HCT116 (cell line): ENCODE data around the gene LIPH. TPM values are rescaled to one million over a fixed set of nuclear protein-coding genes. Genes with fewer than 3 reads are reported as not detected.

ENCODE experiments used
- ATAC-seq: fragments of 200-7000 bp; cut with Tn5 transposase; 2 replicates; pipeline ENCODE4 v1.9.1; 2020; ENCODE audit warnings: mild to moderate bottlenecking, moderate library complexity
- BruUV-seq: library from RNA; stranded (reverse); fragments of 400-500 nt; replicated peaks from 2 replicates; lab custom pipeline; 2021; lab: Mats Ljungman, UMichigan
- CTCF ChIA-PET: fragments of 300-600 bp; sonication (Branson Sonifier 250); formaldehyde crosslinking; loops from one replicate; lab custom pipeline; 2021; ENCODE audit warnings: antibody characterized with exemption; lab: Charles Lee
- POLR2A ChIA-PET: fragments of 300-600, 350-600 bp; sonication (Branson Sonifier 250); formaldehyde crosslinking; loops from one replicate; lab custom pipeline; 2021; ENCODE audit warnings: antibody characterized with exemption; lab: Charles Lee
- RAD21 ChIA-PET, 2 experiments: fragments of 300-600 bp; sonication (Branson Sonifier 250); formaldehyde crosslinking; loops; one replicate each; lab custom pipeline; 2023; ENCODE audit warnings: low total read pairs in 2 of 2; ENCODE audit not compliant: uncharacterized antibody in 2 of 2, unreplicated experiment in 2 of 2, low non-redundant PET in 1 of 2; lab: Charles Lee
- DNase-seq: peaks from one replicate; pipeline ENCODE4 v3.0.0-alpha.2; 2010; ENCODE audit warnings: low read depth, low spot score
- H2AFZ ChIP-seq: fragments of 200-600 bp; shearing (Covaris generic), sonication (generic); 2 replicates; pipeline ENCODE4 v1.6.1; 2017; ENCODE audit warnings: low read depth, mixed run types, mixed read lengths, antibody characterized with exemption, low read length; ENCODE audit not compliant: poor library complexity, severe bottlenecking
- H3K27ac ChIP-seq: 2 replicates; pipeline ENCODE4 v1.5.1; 2012; ENCODE audit warnings: low read depth, low read length
- H3K27me3 ChIP-seq: fragments of 200-600 bp; sonication (generic); 2 replicates; pipeline ENCODE4 v1.6.1; 2016; ENCODE audit warnings: mixed run types, low read length, mixed read lengths; ENCODE audit not compliant: insufficient read depth
- H3K36me3 ChIP-seq, 2 experiments: fragments of 200-500 bp in 1 of 2; fragments of 200-600 bp in 1 of 2; sonication (Bioruptor generic) in 1 of 2; sonication (generic) in 1 of 2; 2 replicates each; pipeline versions ENCODE4 v1.5.1 to v1.6.1; 2014 to 2016; ENCODE audit warnings: low read length in 2 of 2, inconsistent platforms in 1 of 2, mixed read lengths in 1 of 2, mixed run types in 1 of 2; ENCODE audit not compliant: insufficient read depth in 2 of 2, control insufficient read depth in 1 of 2
- H3K4me1 ChIP-seq, 2 experiments: fragments of 200-600 bp in 1 of 2; sonication (generic) in 1 of 2; 2 replicates each; pipeline versions ENCODE4 v1.5.1 to v1.6.1; 2012 to 2017; ENCODE audit warnings: low read length in 2 of 2, inconsistent platforms in 1 of 2, mild to moderate bottlenecking in 1 of 2, mixed read lengths in 1 of 2, mixed run types in 1 of 2, moderate library complexity in 1 of 2; ENCODE audit not compliant: insufficient read depth in 2 of 2, control insufficient read depth in 1 of 2
- H3K4me2 ChIP-seq: fragments of 200-600 bp; sonication (generic); 2 replicates; pipeline ENCODE4 v1.6.1; 2017; ENCODE audit warnings: mixed run types, low read length, mixed read lengths
- H3K4me3 ChIP-seq, 2 experiments: fragments of 200-600 bp in 1 of 2; sonication (generic) in 1 of 2; replicated peaks in 1 of 2; 2 replicates each; pipeline ENCODE4 v1.5.1; 2011 to 2016; ENCODE audit warnings: low read length in 2 of 2, control low read depth in 1 of 2, low read depth in 1 of 2, mild to moderate bottlenecking in 1 of 2, mixed read lengths in 1 of 2, mixed run types in 1 of 2
- H3K79me2 ChIP-seq: fragments of 200-600 bp; sonication (generic); 2 replicates; pipeline ENCODE4 v1.6.1; 2017; ENCODE audit warnings: mild to moderate bottlenecking, mixed run types, low read length, moderate library complexity, mixed read lengths; ENCODE audit not compliant: insufficient read depth
- H3K9ac ChIP-seq: fragments of 200-600 bp; sonication (generic); 2 replicates; pipeline ENCODE4 v1.6.1; 2016; ENCODE audit warnings: low read length, mixed read lengths
- H3K9me2 ChIP-seq: fragments of 200-600 bp; sonication (generic), shearing (Covaris generic); 2 replicates; pipeline ENCODE4 v1.6.1; 2017; ENCODE audit warnings: mixed run types, mild to moderate bottlenecking, moderate library complexity; ENCODE audit not compliant: insufficient read depth
- H3K9me3 ChIP-seq, 2 experiments: fragments of 200-500 bp in 1 of 2; fragments of 200-600 bp in 1 of 2; sonication (Bioruptor generic) in 1 of 2; sonication (generic) in 1 of 2; 2 replicates each; pipeline ENCODE4 v1.6.1; 2014 to 2017; ENCODE audit warnings: low read length in 2 of 2, mixed read lengths in 2 of 2, inconsistent platforms in 1 of 2, low read depth in 1 of 2, mild to moderate bottlenecking in 1 of 2, mixed run types in 1 of 2, moderate library complexity in 1 of 2; ENCODE audit not compliant: control insufficient read depth in 1 of 2, insufficient read depth in 1 of 2
- H4K20me1 ChIP-seq: fragments of 200-600 bp; sonication (generic), shearing (Covaris generic); 2 replicates; pipeline ENCODE4 v1.6.1; 2017; ENCODE audit warnings: mixed run types, mild to moderate bottlenecking, moderate library complexity; ENCODE audit not compliant: insufficient read depth
- ATF3 ChIP-seq: IDR thresholded peaks from 2 replicates; pipeline ENCODE4 v1.6.1; 2012
- CBX3 ChIP-seq: IDR thresholded peaks from 2 replicates; pipeline ENCODE4 v1.6.1; 2012; ENCODE audit warnings: low read depth
- CEBPB ChIP-seq: IDR thresholded peaks from 2 replicates; pipeline ENCODE4 v1.6.1; 2012; ENCODE audit warnings: low read depth
- EGR1 ChIP-seq: IDR thresholded peaks from 2 replicates; pipeline ENCODE4 v1.6.1; 2012; ENCODE audit warnings: low read depth
- ELF1 ChIP-seq: IDR thresholded peaks from 2 replicates; pipeline ENCODE4 v1.6.1; 2012; ENCODE audit warnings: low read depth, borderline replicate concordance
- EZH2 ChIP-seq: fragments of 200-600 bp; sonication (generic); IDR thresholded peaks from 2 replicates; pipeline ENCODE4 v1.6.1; 2017; ENCODE audit warnings: antibody characterized with exemption, mixed run types
- MAX ChIP-seq: IDR thresholded peaks from 2 replicates; pipeline ENCODE4 v1.6.1; 2012
- POLR2A ChIP-seq: IDR thresholded peaks from 2 replicates; pipeline ENCODE4 v1.7.0; 2011; ENCODE audit warnings: borderline replicate concordance; ENCODE audit not compliant: insufficient read depth, insufficient read length; ENCODE audit errors: extremely low read depth
- POLR2AphosphoS5 ChIP-seq: IDR thresholded peaks from 2 replicates; pipeline ENCODE4 v1.6.1; 2011; ENCODE audit warnings: mild to moderate bottlenecking, low read depth, low read length, moderate library complexity
- RAD21 ChIP-seq: IDR thresholded peaks from 2 replicates; pipeline ENCODE4 v1.6.1; 2012; ENCODE audit warnings: low read depth, mild to moderate bottlenecking
- SIN3A ChIP-seq: IDR thresholded peaks from 2 replicates; pipeline ENCODE4 v1.6.1; 2012; ENCODE audit warnings: low read depth
- SP1 ChIP-seq: IDR thresholded peaks from 2 replicates; pipeline ENCODE4 v1.6.1; 2012; ENCODE audit warnings: low read depth
- SRF ChIP-seq: IDR thresholded peaks from 2 replicates; pipeline ENCODE4 v1.6.1; 2012; ENCODE audit warnings: low read depth
- TCF7L2 ChIP-seq: IDR thresholded peaks from 2 replicates; pipeline ENCODE4 v1.7.0; 2011; ENCODE audit warnings: borderline replicate concordance, inconsistent platforms; ENCODE audit not compliant: insufficient read depth, insufficient read length; ENCODE audit errors: extremely low read depth
- YY1 ChIP-seq: IDR thresholded peaks from 2 replicates; pipeline ENCODE4 v1.6.1; 2011; ENCODE audit warnings: low read length, low read depth, moderate library complexity, mild to moderate bottlenecking; ENCODE audit not compliant: insufficient replicate concordance; ENCODE audit errors: extremely low read depth
- ZBTB33 ChIP-seq: IDR thresholded peaks from 2 replicates; pipeline ENCODE4 v1.6.1; 2011; ENCODE audit warnings: mild to moderate bottlenecking, low read length, moderate library complexity; ENCODE audit not compliant: insufficient replicate concordance; ENCODE audit errors: extremely low read depth
- ZFX ChIP-seq: fragments of 450-650 bp; IDR thresholded peaks from 2 replicates; pipeline ENCODE4 v1.6.1; 2017
- ZNF274 ChIP-seq: fragments of 200-500 bp; sonication (Bioruptor generic); IDR thresholded peaks from 2 replicates; pipeline ENCODE4 v1.6.1; 2014; ENCODE audit warnings: mild to moderate bottlenecking, low read depth, low read length, inconsistent platforms
- intact Hi-C: fragments of 100-400 bp; cut with micrococcal nuclease; formaldehyde crosslinking; loops from 2 replicates; pipeline ENCODE4 v1.10.0; 2022
- total RNA-seq: library from RNA; stranded (reverse); gene quantifications from one replicate; pipeline ENCODE4 v1.2.1, GENCODE V29; 2021; ENCODE audit not compliant: unreplicated experiment

The LIPH gene
- total RNA-seq, 1 experiment from 2014 or later = 13.7 TPM

- ChIA-PET RAD21 (no interaction called here), POLR2A (no interaction called here), CTCF (no interaction called here)
- H3K4me1 ChIP-seq = peaks cover 13 to 19% of the 10 kb centered on the region in 2 experiments
- no peaks in the 10 kb centered on the region for H4K20me1 ChIP-seq
- H2AFZ ChIP-seq = no peak overlapping the region
- ATAC-seq = no peak
- no peaks in the 10 kb centered on the region for H3K9me2 ChIP-seq
- H3K27ac ChIP-seq = no peak overlapping the region
- H3K9ac ChIP-seq = no peak overlapping the region
- H3K27me3 ChIP-seq = no peaks in the 10 kb centered on the region
- no peaks in the 10 kb centered on the region for H3K9me3 ChIP-seq
- H3K79me2 ChIP-seq = peaks cover 8% of the 10 kb centered on the region
- intact Hi-C loops = no loop called here
- no peak overlapping the region for H3K4me2 ChIP-seq
- no peak for DNase-seq
- no TSS peak for BruUV-seq
- TF ChIP-seq ELF1 = no peak
- H3K36me3 ChIP-seq = no peaks in the 10 kb centered on the region
- no peak overlapping the region for H3K4me3 ChIP-seq
Measured at GRCh38 chr3:185502987-185503386, 49.4 kb downstream of the LIPH start.

- peak within 1 kb of the TSS; percentile 79 for H3K27ac ChIP-seq
- H2AFZ ChIP-seq = peak within 1 kb of the TSS; percentile 88
- no peaks in the 10 kb centered on the region for H3K9me2 ChIP-seq
- intact Hi-C loops = loop anchor here (1.0 kb wide), 1 partner anchor 60 kb away; no protein-coding TSS in a partner anchor
- no peaks in the 10 kb centered on the region for H4K20me1 ChIP-seq
- H3K4me3 ChIP-seq = peak within 1 kb of the TSS; percentile 92 to 95
- peaks cover 19 to 32% of the 10 kb centered on the region in 2 experiments for H3K36me3 ChIP-seq
- H3K4me1 ChIP-seq = peaks cover 17 to 28% of the 10 kb centered on the region in 2 experiments
- ChIA-PET CTCF (interaction anchor here (1.0 kb wide), 1 partner anchor 61 kb away, joined by 5 read pairs; no protein-coding TSS in a partner anchor), POLR2A (interaction anchor here (1.2 to 1.3 kb wide), 2 partner anchors 30 to 54 kb away, joined by 4 read pairs; partner anchors contain the start of gene LIPH), RAD21 (no interaction called here)
- DNase-seq = peak; percentile 73
- H3K4me2 ChIP-seq = peak within 1 kb of the TSS; percentile 92
- H3K9me3 ChIP-seq = no peaks in the 10 kb centered on the region
- peak; percentile 97 for ATAC-seq
- H3K9ac ChIP-seq = peak within 1 kb of the TSS; percentile 91
- peaks cover 30% of the 10 kb centered on the region for H3K79me2 ChIP-seq
- no peaks in the 10 kb centered on the region for H3K27me3 ChIP-seq
- TSS peak; percentile 45 for BruUV-seq
- TF ChIP-seq CEBPB (no peak), EGR1 (peak; percentile 40; the same call in 1 of the 2 replicates), ZBTB33 (peak; percentile 21), RAD21 (peak; percentile 45; the same call in 1 of the 2 replicates), ZFX (peak; percentile 81), SP1 (peak; percentile 84), EZH2 (no peak), YY1 (peak; percentile 87), SIN3A (peak; percentile 89), ATF3 (no peak), SRF (peak; percentile 64; the same call in 1 of the 2 replicates), MAX (peak; percentile 87), POLR2A (peak; percentile 67), ZNF274 (no peak), POLR2AphosphoS5 (peak; percentile 95), TCF7L2 (peak; percentile 68), CBX3 (peak; percentile 100)
Measured at GRCh38 chr3:185498503-185499396, 53.6 kb downstream of the LIPH start, which contains the start of gene TMEM41A. Gene TMEM41A (minus strand): TSS chr3:185499035. CDS start chr3:185498961, 74 bp downstream.
